Esophagus muscularis mucosa (tissue), 4 donors: ENCODE results near the gene SMAGP. TPM values are rescaled to one million over a fixed set of nuclear protein-coding genes. Genes with fewer than 3 reads are reported as not detected.

ENCODE experiments used
- DNase-seq: peaks from one replicate; pipeline ENCODE4 v3.0.0-alpha.2; 2017; ENCODE audit errors: extremely low spot score
- H3K27ac ChIP-seq, 4 donors: fragments of 200-600 bp; sonication (generic); replicated peaks in 1 of 4; 1 replicate in 3 of 4; 2 replicates in 1 of 4; pipeline ENCODE4 v1.5.1; 2016 to 2019; ENCODE audit warnings: mild to moderate bottlenecking in 1 of 4
- H3K27me3 ChIP-seq, 4 donors: fragments of 200-600 bp; sonication (generic); one replicate each; pipeline versions ENCODE4 v1.5.1 to v1.6.0; 2016 to 2019
- H3K36me3 ChIP-seq, 4 donors: fragments of 200-600 bp; sonication (generic); one replicate each; pipeline ENCODE4 v1.5.1; 2016 to 2019
- H3K4me1 ChIP-seq, 4 donors: fragments of 200-600 bp; sonication (generic); one replicate each; pipeline ENCODE4 v1.5.1; 2016 to 2019
- H3K4me3 ChIP-seq, 4 donors: fragments of 200-600 bp; sonication (generic); 1 replicate in 2 of 4; 2 replicates in 2 of 4; pipeline ENCODE4 v1.5.1; 2016 to 2019; ENCODE audit warnings: mild to moderate bottlenecking in 4 of 4, moderate library complexity in 1 of 4
- H3K9me3 ChIP-seq, 4 donors: fragments of 200-600 bp; sonication (generic); 1 replicate in 3 of 4; 2 replicates in 1 of 4; pipeline ENCODE4 v1.5.1; 2016 to 2019
- CTCF ChIP-seq, 3 experiments: fragments of 200-600 bp in 2 of 3; fragments of 450-650 bp in 1 of 3; sonication (generic) in 2 of 3; IDR thresholded peaks; one replicate each; pipeline ENCODE4 v1.5.1; 2017 to 2019; ENCODE audit warnings: antibody characterized with exemption in 3 of 3, mild to moderate bottlenecking in 2 of 3, moderate library complexity in 1 of 3
- EP300 ChIP-seq: sonication (generic); formaldehyde crosslinking; IDR thresholded peaks from one replicate; pipeline ENCODE4 v1.6.1; 2017; ENCODE audit warnings: antibody characterized with exemption
- POLR2A ChIP-seq: fragments of 450-650 bp; IDR thresholded peaks from one replicate; pipeline ENCODE4 v1.6.1; 2017; ENCODE audit warnings: antibody characterized with exemption, moderate library complexity, mild to moderate bottlenecking, low read depth
- POLR2AphosphoS5 ChIP-seq, 2 donors: sonication (generic); formaldehyde crosslinking; IDR thresholded peaks; one replicate each; pipeline ENCODE4 v1.6.1; 2017; ENCODE audit warnings: antibody characterized with exemption in 2 of 2
- WGBS: methylation state at CpG from one replicate; pipeline ENCODE4 v1.1.5; 2018; 5-methylcytosine and 5-hydroxymethylcytosine counted together
- intact Hi-C: fragments of 100-400 bp; cut with DNase I; formaldehyde crosslinking; loops from one replicate; pipeline ENCODE4 v1.15.1; 2023
- total RNA-seq, 4 donors: library from RNA; depleted of rRNA; stranded (reverse); fragments of >200 nt; gene quantifications; one replicate each; pipeline versions ENCODE4 v1.1.0 to v1.2.1, GENCODE V29; 2016

SMAGP gene
- total RNA-seq, 4 donors from 2014 or later = 1.2 to 5.2 (median 4.0) TPM

GRCh38 chr12:51205350-51205749 is 64.9 kb downstream of the SMAGP start:
- H3K27me3 ChIP-seq = no peaks in the 10 kb centered on the region
- DNase-seq = no peak
- H3K4me1 ChIP-seq = no peaks in the 10 kb centered on the region
- H3K4me3 ChIP-seq = no peak overlapping the region
- H3K27ac ChIP-seq = no peak overlapping the region
- peaks cover 13 to 50% (median 21%) of the 10 kb centered on the region in 4 donors for H3K36me3 ChIP-seq
- TF ChIP-seq POLR2A (no peak), EP300 (no peak), POLR2AphosphoS5 (IDR thresholded peaks at IDR 0.05) (no peak), CTCF (IDR thresholded peaks at IDR 0.05) (no peak)
- intact Hi-C loops = no loop called here
- H3K9me3 ChIP-seq = no peaks in the 10 kb centered on the region
- WGBS = 84% methylated on average over 5 of the region's 6 CpGs

GRCh38 chr12:51202718-51203117 is 67.5 kb downstream of the SMAGP start:
- peaks cover 18 to 64% (median 32%) of the 10 kb centered on the region in 4 donors for H3K36me3 ChIP-seq
- no peaks in the 10 kb centered on the region for H3K9me3 ChIP-seq
- no peak for DNase-seq
- H3K4me3 ChIP-seq = no peak overlapping the region
- WGBS = 95% methylated on average over 5 of the region's 5 CpGs
- H3K4me1 ChIP-seq = no peaks in the 10 kb centered on the region
- no peak overlapping the region for H3K27ac ChIP-seq
- TF ChIP-seq CTCF (IDR thresholded peaks at IDR 0.05) (no peak), EP300 (no peak)
- intact Hi-C loops = no loop called here
- H3K27me3 ChIP-seq = no peaks in the 10 kb centered on the region

- DNase-seq = no peak
- Histone ChIP-seq H3K4me1 (no peaks in the 10 kb centered on the region), H3K27me3 (no peaks in the 10 kb centered on the region), H3K36me3 (peaks cover 8 to 64% (median 35%) of the 10 kb centered on the region in 4 donors), H3K9me3 (no peaks in the 10 kb centered on the region), H3K27ac (no peak overlapping the region), H3K4me3 (no peak overlapping the region)
- no peak for TF ChIP-seq POLR2AphosphoS5 (IDR thresholded peaks at IDR 0.05)
- TF ChIP-seq POLR2A = no peak
- no peak for TF ChIP-seq EP300
- WGBS = 96% methylated on average over 9 of the region's 9 CpGs
- intact Hi-C loops = no loop called here
Observed at GRCh38 chr12:51200806-51201205, 69.4 kb downstream of the SMAGP start.

GRCh38 chr12:51200156-51200555 is 70.1 kb downstream of the SMAGP start:
- WGBS = 97% methylated on average over 6 of the region's 7 CpGs
- Histone ChIP-seq H3K27me3 (no peaks in the 10 kb centered on the region), H3K36me3 (peaks cover 8 to 68% (median 35%) of the 10 kb centered on the region in 4 donors), H3K27ac (no peak overlapping the region), H3K4me3 (no peak overlapping the region), H3K4me1 (no peaks in the 10 kb centered on the region), H3K9me3 (no peaks in the 10 kb centered on the region)
- DNase-seq = no peak
- intact Hi-C loops = no loop called here
- TF ChIP-seq EP300 (no peak), CTCF (IDR thresholded peaks at IDR 0.05) (no peak), POLR2A (no peak), POLR2AphosphoS5 (IDR thresholded peaks at IDR 0.05) (no peak)

- intact Hi-C loops = no loop called here
- peaks cover 8 to 68% (median 35%) of the 10 kb centered on the region in 4 donors for H3K36me3 ChIP-seq
- H3K9me3 ChIP-seq = no peaks in the 10 kb centered on the region
- no peaks in the 10 kb centered on the region for H3K4me1 ChIP-seq
- no peaks in the 10 kb centered on the region for H3K27me3 ChIP-seq
- DNase-seq = no peak
- 89% methylated on average over 10 of the region's 10 CpGs for WGBS
- no peak overlapping the region for H3K27ac ChIP-seq
- TF ChIP-seq POLR2AphosphoS5 (IDR thresholded peaks at IDR 0.05) (no peak), CTCF (IDR thresholded peaks at IDR 0.05) (no peak), POLR2A (no peak), EP300 (no peak)
- H3K4me3 ChIP-seq = no peak overlapping the region
Observed at GRCh38 chr12:51199366-51199945, 70.8 kb downstream of the SMAGP start.
